Fibroblast of lung (primary cell): ENCODE results near the gene CSF1R. TPM values are rescaled to one million over a fixed set of nuclear protein-coding genes. Genes with fewer than 3 reads are reported as not detected.
"Not testable (repeated sequence)": the region's sequence is repeated elsewhere in the genome, so short reads cannot be mapped to it uniquely, and the experiment has no call there.

Experiments used
- DNase-seq, 2 donors: peaks; one replicate each; pipeline versions ENCODE4 v3.0.0 to v3.0.0-alpha.2; 2010; ENCODE audit warnings: low read depth in 2 of 2
- H2AFZ ChIP-seq: 2 replicates; pipeline ENCODE4 v1.5.1; 2012; ENCODE audit warnings: low read length, control low read depth, inconsistent platforms
- H3K27ac ChIP-seq: 2 replicates; pipeline ENCODE4 v1.5.1; 2011; ENCODE audit warnings: low read length, control low read depth; ENCODE audit not compliant: insufficient read depth
- H3K27me3 ChIP-seq: 2 replicates; pipeline ENCODE4 v1.5.1; 2011; ENCODE audit warnings: mild to moderate bottlenecking, low read length; ENCODE audit not compliant: control insufficient read depth, insufficient read depth
- H3K36me3 ChIP-seq: 2 replicates; pipeline ENCODE4 v1.5.1; 2011; ENCODE audit warnings: low read length; ENCODE audit not compliant: control insufficient read depth, insufficient read depth
- H3K4me1 ChIP-seq: 2 replicates; pipeline ENCODE4 v1.5.1; 2011; ENCODE audit warnings: low read length; ENCODE audit not compliant: control insufficient read depth, insufficient read depth; ENCODE audit errors: extremely low read depth
- H3K4me2 ChIP-seq: 2 replicates; pipeline ENCODE4 v1.5.1; 2011; ENCODE audit warnings: low read length, control low read depth; ENCODE audit not compliant: insufficient read depth; ENCODE audit errors: extremely low read depth
- H3K4me3 ChIP-seq, 4 experiments: fragments of 200-600 bp in 1 of 4; sonication (generic) in 1 of 4; replicated peaks in 1 of 4; 2 replicates each; pipeline ENCODE4 v1.5.1; 2011 to 2016; ENCODE audit warnings: low read length in 4 of 4, low read depth in 3 of 4, mild to moderate bottlenecking in 3 of 4, control low read depth in 2 of 4, inconsistent platforms in 1 of 4, mixed read lengths in 1 of 4; ENCODE audit not compliant: insufficient read depth in 1 of 4; ENCODE audit errors: control extremely low read depth in 1 of 4
- H3K79me2 ChIP-seq: 2 replicates; pipeline ENCODE4 v1.5.1; 2012; ENCODE audit warnings: mild to moderate bottlenecking, low read length, inconsistent platforms; ENCODE audit not compliant: control insufficient read depth, insufficient read depth
- H3K9ac ChIP-seq: 2 replicates; pipeline ENCODE4 v1.5.1; 2011; ENCODE audit warnings: mild to moderate bottlenecking, low read length, control low read depth; ENCODE audit not compliant: insufficient read depth
- H3K9me3 ChIP-seq: 2 replicates; pipeline ENCODE4 v1.5.1; 2012; ENCODE audit warnings: low read depth, low read length; ENCODE audit not compliant: control insufficient read depth, insufficient read depth
- H4K20me1 ChIP-seq: 2 replicates; pipeline ENCODE4 v1.5.1; 2011; ENCODE audit warnings: low read length; ENCODE audit not compliant: control insufficient read depth, insufficient read depth; ENCODE audit errors: extremely low read depth
- CTCF ChIP-seq, 2 donors: IDR thresholded peaks in 1 of 2; conservative IDR thresholded peaks in 1 of 2; 1 replicate in 1 of 2; 2 replicates in 1 of 2; pipeline ENCODE4 v1.5.1; 2011 to 2012; ENCODE audit warnings: low read length in 2 of 2, control low read depth in 1 of 2, inconsistent platforms in 1 of 2, low read depth in 1 of 2, mild to moderate bottlenecking in 1 of 2
- EZH2 ChIP-seq: IDR thresholded peaks from 2 replicates; pipeline ENCODE4 v1.5.1; 2012; ENCODE audit warnings: low read length, control low read depth, mild to moderate bottlenecking; ENCODE audit errors: missing control alignments
- polyA plus RNA-seq, 2 donors: library from polyadenylated mRNA; depleted of rRNA in 1 of 2; stranded (reverse) in 1 of 2; unstranded in 1 of 2; fragments of >200 nt; gene quantifications; 2 replicates each; pipeline ENCODE4 v1.2.1, GENCODE V29; 2011 to 2012; ENCODE audit warnings: missing spikeins in 1 of 2
- total RNA-seq: library from RNA; depleted of rRNA; stranded (reverse); fragments of >200 nt; gene quantifications from 2 replicates; pipeline ENCODE4 v1.2.1, GENCODE V29; 2014

Gene CSF1R
- total and polyA plus RNA-seq, 2 donors (not counting 1 experiment from before 2014, with no cell fraction given), result 0.07 TPM; not detected in 1

DNA sequence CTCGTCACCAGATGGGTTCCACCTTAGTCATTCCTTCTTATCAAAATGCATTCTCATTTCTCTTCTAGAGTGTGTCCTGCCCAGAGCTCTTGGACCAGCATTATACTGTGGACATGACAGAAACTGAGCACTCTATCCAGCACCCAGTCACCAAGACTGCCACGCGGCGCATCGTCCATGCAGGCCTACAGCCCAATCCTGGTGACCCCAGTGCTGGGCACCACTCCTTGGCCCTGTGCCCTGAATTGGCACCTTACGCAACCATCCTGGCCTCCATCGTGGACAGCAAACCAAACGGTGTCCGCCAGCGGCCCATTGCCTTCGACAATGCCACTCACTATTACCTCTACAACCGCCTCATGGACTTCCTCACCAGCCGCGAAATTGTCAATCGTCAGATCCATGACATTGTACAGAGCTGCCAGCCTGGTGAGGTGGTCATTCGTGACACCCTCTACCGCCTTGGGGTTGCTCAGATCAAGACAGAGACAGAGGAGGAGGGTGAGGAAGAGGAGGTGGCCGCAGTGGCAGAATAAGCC lies 34.6 kb downstream of the CSF1R start:
- Histone ChIP-seq H2AFZ (no peak overlapping the region), H3K36me3 (peaks cover 35% of the 10 kb centered on the region), H3K9me3 (no peaks in the 10 kb centered on the region), H3K27me3 (no peaks in the 10 kb centered on the region), H3K27ac (no peak overlapping the region), H3K4me1 (peaks cover 8% of the 10 kb centered on the region), H3K79me2 (no peaks in the 10 kb centered on the region), H4K20me1 (no peaks in the 10 kb centered on the region), H3K9ac (no peak overlapping the region), H3K4me2 (no peak overlapping the region), H3K4me3 (no peak overlapping the region)
- no peak for TF ChIP-seq EZH2
- no peak for TF ChIP-seq CTCF (conservative IDR thresholded peaks at IDR 0.05 in 1 of 2, IDR thresholded peaks at IDR 0.05 in 1 of 2; ENCODE audit: low read depth in 1 of 2, low read length in 2 of 2)
- DNase-seq, result no peak

DNA sequence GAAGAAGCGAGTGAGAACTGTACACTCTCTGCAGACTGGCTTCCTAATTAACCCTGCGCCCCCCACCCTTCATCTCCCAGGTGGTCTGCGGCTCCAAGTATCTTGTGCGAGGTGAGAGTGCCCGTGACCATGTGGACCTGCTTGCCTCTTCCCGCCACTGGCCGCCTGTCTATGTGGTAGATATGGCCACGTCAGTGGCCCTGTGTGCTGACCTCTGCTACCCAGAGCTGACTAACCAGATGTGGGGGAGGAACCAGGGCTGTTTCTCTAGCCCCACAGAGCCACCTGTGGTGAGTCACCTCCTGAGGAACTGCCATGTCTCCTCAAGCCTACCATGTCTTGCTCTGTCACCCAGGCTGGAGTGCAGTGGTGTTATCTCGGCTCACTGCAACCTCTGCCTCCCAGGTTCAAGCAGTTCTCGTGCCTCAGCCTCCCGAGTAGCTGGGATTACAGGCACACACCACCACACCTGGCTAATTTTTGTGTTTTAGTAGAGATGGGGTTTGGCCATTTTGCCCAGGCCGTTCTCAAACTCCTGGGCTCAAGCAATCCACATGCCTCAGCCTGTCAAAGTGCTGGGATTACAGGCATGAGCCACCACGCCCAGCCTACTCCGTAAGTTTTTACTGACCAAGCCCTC lies 36.1 kb downstream of the CSF1R start:
- H3K79me2 ChIP-seq, H3K27ac ChIP-seq, H3K27me3 ChIP-seq, H3K4me1 ChIP-seq, H3K9ac ChIP-seq, H4K20me1 ChIP-seq, H3K4me2 ChIP-seq, H3K9me3 ChIP-seq, H3K4me3 ChIP-seq, H2AFZ ChIP-seq: not testable (repeated sequence)
- peaks cover 43% of the 10 kb centered on the region for H3K36me3 ChIP-seq
- DNase-seq, result peak; percentile 53 to 84

GRCh38 chr5:150046031-150046430 lies 40.3 kb downstream of the CSF1R start:
- H3K9me3 ChIP-seq, result no peaks in the 10 kb centered on the region
- H3K9ac ChIP-seq, result no peak overlapping the region
- H3K4me2 ChIP-seq, result no peak overlapping the region
- peaks cover 8% of the 10 kb centered on the region for H3K4me1 ChIP-seq
- H4K20me1 ChIP-seq, result no peaks in the 10 kb centered on the region
- H3K4me3 ChIP-seq, result no peak overlapping the region
- DNase-seq, result no peak
- no peak for TF ChIP-seq EZH2
- no peak for TF ChIP-seq CTCF (conservative IDR thresholded peaks at IDR 0.05 in 1 of 2, IDR thresholded peaks at IDR 0.05 in 1 of 2; ENCODE audit: low read depth in 1 of 2, low read length in 2 of 2)
- H3K27ac ChIP-seq, result no peak overlapping the region
- no peaks in the 10 kb centered on the region for H3K27me3 ChIP-seq
- H2AFZ ChIP-seq, result no peak overlapping the region
- peaks cover 34% of the 10 kb centered on the region for H3K36me3 ChIP-seq
- no peaks in the 10 kb centered on the region for H3K79me2 ChIP-seq
